ENCODE measurements around the gene ATP8A2. TPM values are rescaled to one million over a fixed set of nuclear protein-coding genes. Genes with fewer than 3 reads are reported as not detected.
A peak's percentile ranks its signal among the peaks of the same experiment; 100 is the strongest.

The ATP8A2 gene
- total and polyA plus RNA-seq, 2 of the 8 experiments (the other 6 are each of a cell fraction or from before 2014, with no cell fraction given), result 2.4 to 8.3 TPM

- no peak overlapping the region for H2BK20ac ChIP-seq (ENCODE audit: low read length)
Measured at GRCh38 chr13:25406377-25406776, 34.6 kb downstream of the ATP8A2 start.

More at GRCh38 chr13:25406377-25406776, 34.6 kb downstream of the ATP8A2 start:
- CTCF ChIA-PET (ENCODE audit: partially characterized antibody), result interaction anchor here (1.1 to 2.6 kb wide), 7 partner anchors 11 to 132 kb away, joined by 3 to 11 read pairs (median 5); no protein-coding TSS in a partner anchor
- no peaks in the 10 kb centered on the region for H3K27me3 ChIP-seq (replicated peaks in 1 of 4; ENCODE audit: control insufficient read depth in 3 of 4, extremely low read depth in 1 of 4, insufficient read depth in 3 of 4, low read length in 3 of 4)
- no peak overlapping the region for H2BK12ac ChIP-seq (ENCODE audit: low read depth, low read length)
- POLR2A ChIA-PET (ENCODE audit: partially characterized antibody), result no interaction called here
- TF ChIP-seq MAX (IDR thresholded peaks at IDR 0.05) (peak; percentile 20; the same call in 1 of the 2 replicates), RAD21 (IDR thresholded peaks at IDR 0.05 in 1 of 2, conservative IDR thresholded peaks at IDR 0.05 in 1 of 2; ENCODE audit: low read depth in 2 of 2, low read length in 2 of 2) (peak; percentile 59 to 72), JUND (IDR thresholded peaks at IDR 0.05; ENCODE audit: low read length) (no peak), CTCF (IDR thresholded peaks at IDR 0.05; ENCODE audit: control extremely low read depth in 1 of 3, insufficient read depth in 1 of 3, low read depth in 1 of 3, low read length in 3 of 3) (peak in 2 of 3 experiments; percentile 49 to 54; a peak in 3 of 4 replicates), GTF2F1 (IDR thresholded peaks at IDR 0.05; ENCODE audit: borderline replicate concordance, low read depth, low read length) (no peak), SIN3A (conservative IDR thresholded peaks at IDR 0.05 in 1 of 2, IDR thresholded peaks at IDR 0.05 in 1 of 2; ENCODE audit: low read depth in 1 of 2, low read length in 2 of 2) (no peak), GABPA (IDR thresholded peaks at IDR 0.05; ENCODE audit: borderline replicate concordance, insufficient read depth, low read length) (no peak)
- 88% methylated on average over 1 of the region's 1 CpG; no CpG with 5 or more reads in 1 of the 2 experiments for WGBS, 2 experiments (ENCODE audit: extremely low coverage in 1 of 2, insufficient coverage in 1 of 2, insufficient read length in 1 of 2, insufficient replicate concordance in 2 of 2, low coverage in 1 of 2, low lambda C conversion rate in 2 of 2, missing lambda C conversion rate in 1 of 2)
- H3K4me2 ChIP-seq (ENCODE audit: insufficient read depth in 1 of 2, low read depth in 2 of 2, low read length in 2 of 2), result no peak overlapping the region
- H3K36me3 ChIP-seq (ENCODE audit: control insufficient read depth in 2 of 4, insufficient read depth in 4 of 4, low read length in 3 of 4), result no peaks in the 10 kb centered on the region
- no peak overlapping the region for H4K91ac ChIP-seq (replicated peaks; ENCODE audit: insufficient read length, low read length)
- H4K8ac ChIP-seq (ENCODE audit: extremely low read depth, insufficient read depth, low read length), result no peak overlapping the region
- H2BK5ac ChIP-seq (ENCODE audit: low read depth, low read length), result no peak overlapping the region
- no peak overlapping the region for H3K14ac ChIP-seq (ENCODE audit: insufficient read length)
- H4K5ac ChIP-seq (ENCODE audit: insufficient read length, low read depth, low read length), result no peak overlapping the region
- no peaks in the 10 kb centered on the region for H3K79me2 ChIP-seq (ENCODE audit: control insufficient read depth in 1 of 2, insufficient read depth in 2 of 2, low read length in 2 of 2)
- H3K27ac ChIP-seq (ENCODE audit: low read depth, low read length), result no peak overlapping the region
- H3K4me3 ChIP-seq (ENCODE audit: extremely low read depth in 1 of 4, insufficient read depth in 2 of 4, low read depth in 3 of 4, low read length in 4 of 4), result no peak overlapping the region
- H3K9ac ChIP-seq (replicated peaks in 1 of 4; ENCODE audit: extremely low read depth in 1 of 4, low read depth in 3 of 4, low read length in 3 of 4), result no peak overlapping the region
- H3K18ac ChIP-seq (ENCODE audit: extremely low read depth, low read length), result no peak overlapping the region
- H2AFZ ChIP-seq (ENCODE audit: low read length), result no peak overlapping the region
- DNase-seq (ENCODE audit: low read depth in 1 of 2, low spot score in 2 of 2) (no peak), FAIRE-seq (no peak)
- no peak overlapping the region for H3K4ac ChIP-seq (replicated peaks; ENCODE audit: insufficient read length, low read depth, low read length)
- no peak overlapping the region for H2BK15ac ChIP-seq (ENCODE audit: low read length)
- no peaks in the 10 kb centered on the region for H4K20me1 ChIP-seq (replicated peaks in 1 of 2; ENCODE audit: control insufficient read depth in 1 of 2, insufficient read depth in 2 of 2, low read length in 2 of 2)
- H3K9me3 ChIP-seq (ENCODE audit: insufficient read depth in 2 of 2, low read depth in 1 of 2, low read length in 1 of 2), result peaks cover 0 to 4% of the 10 kb centered on the region in 2 experiments; a peak in 1 of 4 replicates
- no peak overlapping the region for H2AK5ac ChIP-seq (ENCODE audit: low read depth, low read length)
- peaks cover 0 to 4% (median 0%) of the 10 kb centered on the region in 4 experiments; a peak in 1 of 7 replicates for H3K4me1 ChIP-seq (replicated peaks in 1 of 4; ENCODE audit: control insufficient read depth in 3 of 4, insufficient read depth in 4 of 4, low read length in 3 of 4)
- H2BK120ac ChIP-seq (replicated peaks; ENCODE audit: low read depth, low read length), result no peak overlapping the region
- no peaks in the 10 kb centered on the region for H3K23me2 ChIP-seq (ENCODE audit: low read depth, low read length)
- H3K23ac ChIP-seq (ENCODE audit: insufficient read length), result no peak overlapping the region
- H3K79me1 ChIP-seq (ENCODE audit: low read depth, low read length), result no peaks in the 10 kb centered on the region
- H3K56ac ChIP-seq (replicated peaks; ENCODE audit: insufficient read length, low read depth, low read length), result no peak overlapping the region

All from H1 (cell line).